Endometrial microvascular endothelial cells (primary cell): ENCODE measurements around the gene AK5. TPM values are rescaled to one million over a fixed set of nuclear protein-coding genes. Genes with fewer than 3 reads are reported as not detected.

Experiments
- in situ Hi-C: cut with HindIII; loops from 2 replicates; pipeline ENCODE4 v1.10.0; 2017; ENCODE audit warnings: low sequenced_read_pairs, low pct_unique_long_range_greater_than_20kb; ENCODE audit errors: inconsistent ontology term
- total RNA-seq: library from RNA; depleted of rRNA; stranded (reverse); fragments of >200 nt; gene quantifications from one replicate; pipeline ENCODE4 v1.2.3, GENCODE V29; 2015; ENCODE audit errors: inconsistent ontology term

Gene AK5
- total RNA-seq, 1 donor from 2014 or later: 53.1 TPM

DNA sequence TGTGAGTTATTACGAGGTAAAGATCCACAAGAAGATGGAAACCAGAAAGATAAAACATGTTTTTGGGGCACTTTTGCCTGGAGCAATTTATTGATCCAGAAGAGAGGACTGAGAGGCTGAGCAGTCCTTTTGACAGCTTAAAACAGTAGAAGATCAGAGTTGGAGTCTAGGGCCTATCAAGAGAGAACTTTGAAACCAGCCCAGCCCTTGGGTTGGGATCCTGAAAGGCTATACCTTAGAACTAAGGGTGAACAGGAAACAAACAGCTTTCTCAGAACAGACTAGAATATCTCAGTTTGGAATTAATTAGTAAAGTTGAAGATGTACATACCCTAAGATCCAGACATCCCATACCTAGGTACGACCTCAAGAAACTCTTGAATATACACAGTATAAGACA, 311.1 kb downstream of the AK5 start:
- in situ Hi-C loops: no loop called here

DNA sequence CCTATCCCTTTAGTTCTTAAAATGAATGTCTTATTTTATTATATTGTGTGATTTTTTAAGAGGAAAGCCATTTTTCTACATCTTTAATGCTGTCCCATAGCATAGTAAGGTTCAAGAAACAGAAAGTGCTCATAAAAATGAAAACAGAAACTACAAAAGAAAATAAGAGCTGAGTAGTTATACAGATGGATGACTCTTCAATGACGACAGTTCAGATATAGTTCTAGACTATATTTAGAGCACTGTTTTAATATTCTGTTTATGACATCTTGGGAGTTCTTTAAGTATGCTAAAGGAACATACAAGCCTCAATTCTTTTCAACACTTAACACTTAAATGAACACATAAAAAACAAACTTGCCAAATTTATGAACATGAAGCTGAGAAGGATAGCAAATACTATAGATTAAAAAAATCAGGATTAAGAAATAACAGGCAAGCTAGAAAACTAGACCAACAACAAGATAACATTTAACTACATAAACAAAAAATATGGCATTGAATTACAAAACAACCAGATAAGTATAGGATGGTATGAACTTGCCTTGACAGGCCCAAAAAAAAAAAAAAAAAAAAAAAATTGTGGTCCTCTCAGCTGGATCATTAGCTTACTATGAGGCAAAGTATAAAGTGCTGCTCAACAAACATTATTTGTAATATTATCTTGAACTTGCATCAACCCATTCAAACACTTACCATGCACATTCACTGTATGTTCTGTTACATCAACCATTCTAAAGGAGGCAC, 312.7 kb downstream of the AK5 start:
- in situ Hi-C loops: no loop called here

- in situ Hi-C loops: no loop called here
Measured at GRCh38 chr1:77597310-77597709, 315.5 kb downstream of the AK5 start.

- in situ Hi-C loops: no loop called here
Measured at GRCh38 chr1:77605246-77606026, 323.6 kb downstream of the AK5 start.

- in situ Hi-C loops: no loop called here
Measured at GRCh38 chr1:77608893-77609292, 327.1 kb downstream of the AK5 start.

Other genes starting within 250 kb of the AK5 start
- gene PIGK, start 62.6 kb upstream of the AK5 start, total RNA-seq: 38.2 TPM